Panc1 (cell line): ENCODE measurements around the gene NDUFA13. TPM values are rescaled to one million over a fixed set of nuclear protein-coding genes. Genes with fewer than 3 reads are reported as not detected.

Experiments used
- ATAC-seq: fragments of 200-7000 bp; cut with Tn5 transposase; 2 replicates; pipeline ENCODE4 v1.9.1; 2020; ENCODE audit warnings: mild to moderate bottlenecking, moderate library complexity
- BruUV-seq: library from RNA; stranded (reverse); fragments of 400-500 nt; replicated peaks from 2 replicates; lab custom pipeline; 2021; lab: Mats Ljungman, UMichigan
- CTCF ChIA-PET: fragments of 300-600 bp; sonication (Branson Sonifier 250); formaldehyde crosslinking; loops from one replicate; lab custom pipeline; 2022; ENCODE audit warnings: antibody characterized with exemption; lab: Charles Lee
- POLR2A ChIA-PET: fragments of 300-600 bp; sonication (Branson Sonifier 250); formaldehyde crosslinking; loops from one replicate; lab custom pipeline; 2022; ENCODE audit warnings: antibody characterized with exemption; lab: Charles Lee
- DNase-seq: peaks from one replicate; pipeline ENCODE4 v3.0.0-alpha.2; 2010; ENCODE audit warnings: low read depth, low spot score
- H3K27ac ChIP-seq: 2 replicates; pipeline ENCODE4 v1.5.1; 2011; ENCODE audit warnings: mild to moderate bottlenecking, low read length, inconsistent platforms
- H3K27me3 ChIP-seq: fragments of 200-500 bp; sonication (Bioruptor generic); 2 replicates; pipeline ENCODE4 v1.6.0; 2014; ENCODE audit warnings: low read length, inconsistent platforms; ENCODE audit not compliant: control insufficient read depth, insufficient read depth
- H3K36me3 ChIP-seq: fragments of 200-500 bp; sonication (Bioruptor generic); 2 replicates; pipeline ENCODE4 v1.5.1; 2014; ENCODE audit warnings: inconsistent platforms, mild to moderate bottlenecking, low read length, moderate library complexity; ENCODE audit not compliant: control insufficient read depth, insufficient read depth
- H3K4me1 ChIP-seq: 2 replicates; pipeline ENCODE4 v1.5.1; 2011; ENCODE audit warnings: inconsistent platforms, mild to moderate bottlenecking, low read length, moderate library complexity; ENCODE audit not compliant: control insufficient read depth, insufficient read depth
- H3K4me3 ChIP-seq, 2 experiments: 2 replicates each; pipeline ENCODE4 v1.5.1; 2011 to 2012; ENCODE audit warnings: low read depth in 2 of 2, low read length in 2 of 2, mild to moderate bottlenecking in 2 of 2, inconsistent platforms in 1 of 2, moderate library complexity in 1 of 2
- H3K9me3 ChIP-seq: fragments of 200-500 bp; sonication (Bioruptor generic); 2 replicates; pipeline ENCODE4 v1.5.1; 2014; ENCODE audit warnings: low read depth, mild to moderate bottlenecking, inconsistent platforms, low read length, moderate library complexity; ENCODE audit not compliant: control insufficient read depth, insufficient read depth
- POLR2AphosphoS5 ChIP-seq: IDR thresholded peaks from 2 replicates; pipeline ENCODE4 v1.6.1; 2012; ENCODE audit warnings: mild to moderate bottlenecking, low read depth, low read length, moderate library complexity
- SIN3A ChIP-seq: IDR thresholded peaks from 2 replicates; pipeline ENCODE4 v1.6.1; 2012; ENCODE audit warnings: low read depth, mild to moderate bottlenecking, low read length, moderate library complexity, borderline replicate concordance; ENCODE audit not compliant: insufficient read depth
- TCF7L2 ChIP-seq: IDR thresholded peaks from 2 replicates; pipeline ENCODE4 v1.6.1; 2011; ENCODE audit warnings: mild to moderate bottlenecking, low read depth, low read length, inconsistent platforms
- in situ Hi-C: cut with HindIII; loops from 2 replicates; pipeline ENCODE4 v1.10.0; 2016; ENCODE audit warnings: low sequenced_read_pairs, low pct_unique_long_range_greater_than_20kb
- intact Hi-C: fragments of 100-400 bp; cut with micrococcal nuclease; formaldehyde crosslinking; loops from one replicate; pipeline ENCODE4 v1.10.0; 2022; ENCODE audit not compliant: unreplicated experiment
- total RNA-seq: library from RNA; stranded (reverse); gene quantifications from one replicate; pipeline ENCODE4 v1.2.1, GENCODE V29; 2021; ENCODE audit not compliant: unreplicated experiment
- TF ChIP-seq, protein P1 (sequence below), 2 experiments: IDR thresholded peaks; 2 replicates each; pipeline ENCODE4 v1.6.1; 2011 to 2012; ENCODE audit warnings: low read depth in 2 of 2, control low read depth in 1 of 2, low read length in 1 of 2, mild to moderate bottlenecking in 1 of 2, moderate library complexity in 1 of 2; ENCODE audit not compliant: insufficient read depth in 1 of 2
- TF ChIP-seq, protein P2 (sequence below): fragments of 450-650 bp; IDR thresholded peaks from 2 replicates; pipeline ENCODE4 v1.5.1; 2017; ENCODE audit warnings: mild to moderate bottlenecking

Gene NDUFA13
- total RNA-seq, 1 experiment from 2014 or later, result 287 TPM

DNA sequence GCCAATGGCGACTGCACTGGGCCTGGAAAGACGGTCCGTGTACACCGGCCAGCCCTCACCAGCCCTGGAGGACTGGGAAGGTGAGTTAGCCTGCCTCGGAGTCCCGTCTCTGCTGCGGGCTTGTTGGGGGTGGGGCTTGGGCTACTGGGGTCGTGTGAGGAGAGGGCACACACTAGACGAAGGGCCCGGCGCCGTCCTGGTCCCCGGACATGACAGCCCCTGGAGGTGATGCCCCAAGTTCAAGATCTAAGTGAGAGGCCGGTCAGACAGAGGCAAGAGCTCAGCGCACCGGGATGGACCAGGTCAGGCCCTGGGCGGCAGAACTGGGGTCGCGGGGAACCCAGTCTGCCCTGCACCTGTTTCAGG lies 23.7 kb downstream of the NDUFA13 start:
- no peak overlapping the region for H3K4me3 ChIP-seq
- H3K27me3 ChIP-seq, result no peaks in the 10 kb centered on the region
- intact Hi-C loops (loop anchor here (10.0 kb wide), 1 partner anchor 105 kb away; the partner anchor contains the start of gene GMIP), in situ Hi-C loops (no loop called here)
- H3K9me3 ChIP-seq, result no peaks in the 10 kb centered on the region
- ChIA-PET POLR2A (no interaction called here), CTCF (no interaction called here)
- no peak overlapping the region for H3K27ac ChIP-seq
- ATAC-seq, result no peak
- TF ChIP-seq POLR2AphosphoS5 (no peak), SIN3A (no peak), TCF7L2 (no peak)
- TF ChIP-seq, protein P1, sequence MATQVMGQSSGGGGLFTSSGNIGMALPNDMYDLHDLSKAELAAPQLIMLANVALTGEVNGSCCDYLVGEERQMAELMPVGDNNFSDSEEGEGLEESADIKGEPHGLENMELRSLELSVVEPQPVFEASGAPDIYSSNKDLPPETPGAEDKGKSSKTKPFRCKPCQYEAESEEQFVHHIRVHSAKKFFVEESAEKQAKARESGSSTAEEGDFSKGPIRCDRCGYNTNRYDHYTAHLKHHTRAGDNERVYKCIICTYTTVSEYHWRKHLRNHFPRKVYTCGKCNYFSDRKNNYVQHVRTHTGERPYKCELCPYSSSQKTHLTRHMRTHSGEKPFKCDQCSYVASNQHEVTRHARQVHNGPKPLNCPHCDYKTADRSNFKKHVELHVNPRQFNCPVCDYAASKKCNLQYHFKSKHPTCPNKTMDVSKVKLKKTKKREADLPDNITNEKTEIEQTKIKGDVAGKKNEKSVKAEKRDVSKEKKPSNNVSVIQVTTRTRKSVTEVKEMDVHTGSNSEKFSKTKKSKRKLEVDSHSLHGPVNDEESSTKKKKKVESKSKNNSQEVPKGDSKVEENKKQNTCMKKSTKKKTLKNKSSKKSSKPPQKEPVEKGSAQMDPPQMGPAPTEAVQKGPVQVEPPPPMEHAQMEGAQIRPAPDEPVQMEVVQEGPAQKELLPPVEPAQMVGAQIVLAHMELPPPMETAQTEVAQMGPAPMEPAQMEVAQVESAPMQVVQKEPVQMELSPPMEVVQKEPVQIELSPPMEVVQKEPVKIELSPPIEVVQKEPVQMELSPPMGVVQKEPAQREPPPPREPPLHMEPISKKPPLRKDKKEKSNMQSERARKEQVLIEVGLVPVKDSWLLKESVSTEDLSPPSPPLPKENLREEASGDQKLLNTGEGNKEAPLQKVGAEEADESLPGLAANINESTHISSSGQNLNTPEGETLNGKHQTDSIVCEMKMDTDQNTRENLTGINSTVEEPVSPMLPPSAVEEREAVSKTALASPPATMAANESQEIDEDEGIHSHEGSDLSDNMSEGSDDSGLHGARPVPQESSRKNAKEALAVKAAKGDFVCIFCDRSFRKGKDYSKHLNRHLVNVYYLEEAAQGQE (IDR thresholded peaks at IDR 0.05; ENCODE audit: insufficient read depth in 1 of 2, low read depth in 2 of 2, low read length in 1 of 2), result no peak
- TF ChIP-seq, protein P2, sequence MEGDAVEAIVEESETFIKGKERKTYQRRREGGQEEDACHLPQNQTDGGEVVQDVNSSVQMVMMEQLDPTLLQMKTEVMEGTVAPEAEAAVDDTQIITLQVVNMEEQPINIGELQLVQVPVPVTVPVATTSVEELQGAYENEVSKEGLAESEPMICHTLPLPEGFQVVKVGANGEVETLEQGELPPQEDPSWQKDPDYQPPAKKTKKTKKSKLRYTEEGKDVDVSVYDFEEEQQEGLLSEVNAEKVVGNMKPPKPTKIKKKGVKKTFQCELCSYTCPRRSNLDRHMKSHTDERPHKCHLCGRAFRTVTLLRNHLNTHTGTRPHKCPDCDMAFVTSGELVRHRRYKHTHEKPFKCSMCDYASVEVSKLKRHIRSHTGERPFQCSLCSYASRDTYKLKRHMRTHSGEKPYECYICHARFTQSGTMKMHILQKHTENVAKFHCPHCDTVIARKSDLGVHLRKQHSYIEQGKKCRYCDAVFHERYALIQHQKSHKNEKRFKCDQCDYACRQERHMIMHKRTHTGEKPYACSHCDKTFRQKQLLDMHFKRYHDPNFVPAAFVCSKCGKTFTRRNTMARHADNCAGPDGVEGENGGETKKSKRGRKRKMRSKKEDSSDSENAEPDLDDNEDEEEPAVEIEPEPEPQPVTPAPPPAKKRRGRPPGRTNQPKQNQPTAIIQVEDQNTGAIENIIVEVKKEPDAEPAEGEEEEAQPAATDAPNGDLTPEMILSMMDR, result no peak
- BruUV-seq, result no TSS peak
- H3K4me1 ChIP-seq, result no peaks in the 10 kb centered on the region
- no peaks in the 10 kb centered on the region for H3K36me3 ChIP-seq
- DNase-seq, result no peak

DNA sequence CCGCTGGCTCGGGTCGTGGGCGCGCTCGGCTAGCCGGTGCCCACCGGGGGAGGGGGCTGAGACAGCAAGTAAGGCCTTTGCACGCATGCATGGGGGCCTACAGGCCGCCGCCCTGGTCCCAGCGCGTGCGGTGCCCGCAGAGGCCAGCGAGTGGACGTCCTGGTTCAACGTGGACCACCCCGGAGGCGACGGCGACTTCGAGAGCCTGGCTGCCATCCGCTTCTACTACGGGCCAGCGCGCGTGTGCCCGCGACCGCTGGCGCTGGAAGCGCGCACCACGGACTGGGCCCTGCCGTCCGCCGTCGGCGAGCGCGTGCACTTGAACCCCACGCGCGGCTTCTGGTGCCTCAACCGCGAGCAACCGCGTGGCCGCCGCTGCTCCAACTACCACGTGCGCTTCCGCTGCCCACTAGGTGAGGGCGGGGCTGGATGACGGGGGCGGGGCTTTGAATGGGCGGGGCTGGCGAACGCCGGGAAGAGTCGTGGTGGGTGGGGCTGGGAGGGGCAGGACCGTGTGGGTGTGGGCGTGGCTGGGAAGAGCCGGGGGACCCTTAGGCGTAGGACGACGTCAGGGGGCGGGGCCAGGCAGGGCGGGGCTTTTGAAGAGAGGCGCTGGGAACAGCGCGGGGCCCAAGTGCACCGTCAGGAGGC lies 24.2 kb downstream of the NDUFA13 start:
- Histone ChIP-seq H3K36me3 (no peaks in the 10 kb centered on the region), H3K4me1 (no peaks in the 10 kb centered on the region), H3K27ac (no peak overlapping the region), H3K27me3 (no peaks in the 10 kb centered on the region), H3K4me3 (no peak overlapping the region), H3K9me3 (no peaks in the 10 kb centered on the region)
- in situ Hi-C loops, result no loop called here
- no peak for DNase-seq
- TF ChIP-seq, protein P1 (IDR thresholded peaks at IDR 0.05; ENCODE audit: insufficient read depth in 1 of 2, low read depth in 2 of 2, low read length in 1 of 2), result no peak
- TF ChIP-seq POLR2AphosphoS5 (no peak), SIN3A (no peak), TCF7L2 (no peak)
- TF ChIP-seq, protein P2, result no peak
- POLR2A ChIA-PET, result no interaction called here
- intact Hi-C loops, result no loop called here
- CTCF ChIA-PET, result no interaction called here
- no peak for ATAC-seq
- BruUV-seq, result no TSS peak
